DMS79 (cell line): ENCODE data around the gene CCL4L2.
"Not testable (repeated sequence)": the region's sequence is repeated elsewhere in the genome, so short reads cannot be mapped to it uniquely, and the experiment has no call there.

Source experiments
- DNase-seq: peaks from one replicate; lab custom pipeline; 2025; lab: John Stamatoyannopoulos, UW

The CCL4L2 gene

GRCh38 chr17:36221581-36222100, 10.8 kb downstream of the CCL4L2 start:
- not testable (repeated sequence) for DNase-seq

- not testable (repeated sequence) for DNase-seq
Measured at GRCh38 chr17:36222967-36223366, 12.1 kb downstream of the CCL4L2 start.

- DNase-seq: not testable (repeated sequence)
Measured at GRCh38 chr17:36229644-36230043, 18.8 kb downstream of the CCL4L2 start.

GRCh38 chr17:36242046-36242445, 31.2 kb downstream of the CCL4L2 start:
- not testable (repeated sequence) for DNase-seq
